ENCODE measurements around the gene XYLT1. TPM values are rescaled to one million over a fixed set of nuclear protein-coding genes. Genes with fewer than 3 reads are reported as not detected.
A peak's percentile ranks its signal among the peaks of the same experiment; 100 is the strongest.

The XYLT1 gene
- total and polyA plus RNA-seq, 7 donors = 0.67 to 2.5 (median 1.7) TPM

GRCh38 chr16:17433577-17434451 is 36.9 kb downstream of the XYLT1 start:
- 45 to 58% (median 57%) methylated on average over 13 of the region's 13 CpGs for WGBS, 3 donors
- no peak overlapping the region for H3K4me3 ChIP-seq
- H3K9me3 ChIP-seq = no peaks in the 10 kb centered on the region
- H3K27ac ChIP-seq = peak overlapping the region; percentile 23
- TF ChIP-seq, protein P1, sequence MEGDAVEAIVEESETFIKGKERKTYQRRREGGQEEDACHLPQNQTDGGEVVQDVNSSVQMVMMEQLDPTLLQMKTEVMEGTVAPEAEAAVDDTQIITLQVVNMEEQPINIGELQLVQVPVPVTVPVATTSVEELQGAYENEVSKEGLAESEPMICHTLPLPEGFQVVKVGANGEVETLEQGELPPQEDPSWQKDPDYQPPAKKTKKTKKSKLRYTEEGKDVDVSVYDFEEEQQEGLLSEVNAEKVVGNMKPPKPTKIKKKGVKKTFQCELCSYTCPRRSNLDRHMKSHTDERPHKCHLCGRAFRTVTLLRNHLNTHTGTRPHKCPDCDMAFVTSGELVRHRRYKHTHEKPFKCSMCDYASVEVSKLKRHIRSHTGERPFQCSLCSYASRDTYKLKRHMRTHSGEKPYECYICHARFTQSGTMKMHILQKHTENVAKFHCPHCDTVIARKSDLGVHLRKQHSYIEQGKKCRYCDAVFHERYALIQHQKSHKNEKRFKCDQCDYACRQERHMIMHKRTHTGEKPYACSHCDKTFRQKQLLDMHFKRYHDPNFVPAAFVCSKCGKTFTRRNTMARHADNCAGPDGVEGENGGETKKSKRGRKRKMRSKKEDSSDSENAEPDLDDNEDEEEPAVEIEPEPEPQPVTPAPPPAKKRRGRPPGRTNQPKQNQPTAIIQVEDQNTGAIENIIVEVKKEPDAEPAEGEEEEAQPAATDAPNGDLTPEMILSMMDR (IDR thresholded peaks at IDR 0.05) = no peak
- no peaks in the 10 kb centered on the region for H3K36me3 ChIP-seq (ENCODE audit: insufficient read depth in 1 of 2, low read depth in 1 of 2)
- ATAC-seq (peak in 2 of 4 donors; percentile 48 to 57), DNase-seq (no peak)
- H3K27me3 ChIP-seq (ENCODE audit: insufficient read depth in 3 of 3, low read length in 2 of 3) = no peaks in the 10 kb centered on the region
- intact Hi-C loops (cut with DNase I) = no loop called here
- H3K4me1 ChIP-seq = peaks cover 4% of the 10 kb centered on the region

DNA sequence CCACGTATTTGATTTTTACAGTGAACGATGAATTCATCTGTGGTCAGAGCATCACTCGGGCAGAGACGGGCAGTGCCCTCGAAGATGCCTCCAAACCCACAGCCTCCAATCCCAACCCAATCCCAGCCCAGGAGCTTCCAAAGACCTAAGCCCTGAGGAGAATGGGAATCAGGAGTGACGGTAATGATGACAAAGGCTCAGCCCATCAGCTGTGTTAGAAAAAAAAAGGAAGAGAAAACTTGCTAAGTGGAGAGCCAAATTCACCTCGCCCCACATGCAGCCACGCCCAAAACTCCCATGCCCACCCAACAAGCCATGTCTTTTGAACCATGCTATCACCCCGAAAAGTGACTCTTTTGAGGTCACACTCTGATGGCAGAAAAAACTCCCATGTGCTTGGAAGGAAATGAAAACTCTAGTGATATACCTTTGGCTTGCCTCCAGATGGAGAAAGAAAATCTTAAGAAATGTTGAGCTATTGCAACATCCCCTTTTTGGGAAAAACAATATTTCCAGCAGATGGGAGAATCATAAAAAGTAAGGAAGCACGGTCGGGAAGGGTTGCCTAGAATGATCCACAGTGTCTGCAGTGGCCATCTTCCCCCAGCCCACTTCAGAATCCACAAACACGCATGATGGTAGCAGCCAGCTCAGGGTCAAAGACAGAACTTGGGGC is 37.7 kb downstream of the XYLT1 start:
- TF ChIP-seq, protein P1 (IDR thresholded peaks at IDR 0.05) = no peak
- DNase-seq = no peak
- WGBS, 3 donors = 73 to 88% (median 78%) methylated on average over 12 of the region's 12 CpGs
- Histone ChIP-seq H3K27ac (no peak overlapping the region), H3K36me3 (ENCODE audit: insufficient read depth in 1 of 2, low read depth in 1 of 2) (no peaks in the 10 kb centered on the region), H3K4me1 (peaks cover 4% of the 10 kb centered on the region), H3K4me3 (no peak overlapping the region), H3K27me3 (ENCODE audit: insufficient read depth in 3 of 3, low read length in 2 of 3) (no peaks in the 10 kb centered on the region), H3K9me3 (no peaks in the 10 kb centered on the region)
- peak in 1 of 4 donors; percentile 54 for ATAC-seq
- intact Hi-C loops (cut with DNase I) = no loop called here

- intact Hi-C loops (cut with DNase I) = no loop called here
- peaks cover 4% of the 10 kb centered on the region for H3K4me1 ChIP-seq
- H3K9me3 ChIP-seq = no peaks in the 10 kb centered on the region
- TF ChIP-seq, protein P1 (IDR thresholded peaks at IDR 0.05) = peak; percentile 10
- H3K4me3 ChIP-seq = no peak overlapping the region
- H3K27ac ChIP-seq = no peak overlapping the region
- WGBS, 3 donors = 85 to 89% (median 86%) methylated on average over 8 of the region's 8 CpGs
- no peaks in the 10 kb centered on the region for H3K36me3 ChIP-seq (ENCODE audit: insufficient read depth in 1 of 2, low read depth in 1 of 2)
- no peak for DNase-seq
- H3K27me3 ChIP-seq (ENCODE audit: insufficient read depth in 3 of 3, low read length in 2 of 3) = no peaks in the 10 kb centered on the region
- no peak for ATAC-seq
Measured at GRCh38 chr16:17431968-17432625, 38.7 kb downstream of the XYLT1 start.

DNA sequence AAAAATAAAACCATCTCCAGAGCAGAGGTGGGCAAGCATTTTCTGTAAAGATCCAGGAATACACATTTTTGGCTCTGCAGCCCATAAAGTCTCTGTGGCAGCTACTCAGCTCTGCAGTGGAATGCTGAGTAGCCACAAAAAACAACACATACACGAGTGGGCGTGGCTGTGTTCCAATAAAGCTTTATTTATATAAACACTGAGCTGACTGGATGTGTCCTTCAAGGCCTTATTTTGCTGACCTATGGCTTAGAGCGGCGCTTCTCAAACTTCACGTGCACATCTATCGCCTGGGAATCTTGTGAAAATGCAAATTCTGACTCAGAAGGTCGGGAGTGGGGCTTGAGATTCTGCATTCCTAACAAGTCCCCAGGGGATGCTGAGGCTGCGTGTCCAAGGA is 39.7 kb downstream of the XYLT1 start:
- no peak overlapping the region for H3K27ac ChIP-seq
- 79 to 81% (median 80%) methylated on average over 8 of the region's 8 CpGs for WGBS, 3 donors
- no peaks in the 10 kb centered on the region for H3K27me3 ChIP-seq (ENCODE audit: insufficient read depth in 3 of 3, low read length in 2 of 3)
- no peaks in the 10 kb centered on the region for H3K36me3 ChIP-seq (ENCODE audit: insufficient read depth in 1 of 2, low read depth in 1 of 2)
- no peak for DNase-seq
- TF ChIP-seq, protein P1 (IDR thresholded peaks at IDR 0.05) = no peak
- no peak overlapping the region for H3K4me3 ChIP-seq
- intact Hi-C loops (cut with DNase I) = no loop called here
- H3K4me1 ChIP-seq = peaks cover 4% of the 10 kb centered on the region
- H3K9me3 ChIP-seq = no peaks in the 10 kb centered on the region
- ATAC-seq = no peak

Measured in psoas muscle (tissue), 8 donors.